H1 (cell line): ENCODE results near the gene CFAP210. TPM values are rescaled to one million over a fixed set of nuclear protein-coding genes. Genes with fewer than 3 reads are reported as not detected.

Experiments
- CTCF ChIA-PET: fragments of 300-600 bp; sonication (Branson Sonifier 250); formaldehyde crosslinking; loops from one replicate; lab custom pipeline; 2021; ENCODE audit not compliant: partially characterized antibody; lab: Charles Lee
- POLR2A ChIA-PET: fragments of 300-600 bp; sonication (Branson Sonifier 250); formaldehyde crosslinking; loops from one replicate; lab custom pipeline; 2021; ENCODE audit warnings: inconsistent platforms; ENCODE audit not compliant: partially characterized antibody; lab: Charles Lee
- DNase-seq, 2 experiments: peaks; one replicate each; pipeline versions ENCODE4 v3.0.0 to v3.0.0-alpha.2; 2010 to 2022; ENCODE audit warnings: low spot score in 2 of 2, low read depth in 1 of 2, mixed read lengths in 1 of 2
- FAIRE-seq: peaks from 2 replicates; lab custom pipeline; 2011; peaks lifted over from hg19 to GRCh38; lab: Jason Lieb, UNC
- H2AFZ ChIP-seq: 2 replicates; pipeline ENCODE4 v1.8.1; 2012; ENCODE audit warnings: low read length, inconsistent platforms
- H2AK5ac ChIP-seq: 2 replicates; pipeline ENCODE4 v1.6.1; 2013; ENCODE audit warnings: low read depth, low read length
- H2BK120ac ChIP-seq: replicated peaks from 2 replicates; pipeline ENCODE3; 2013; ENCODE audit warnings: low read depth, low read length, inconsistent platforms
- H2BK12ac ChIP-seq: 2 replicates; pipeline ENCODE4 v1.6.1; 2013; ENCODE audit warnings: low read depth, low read length
- H2BK15ac ChIP-seq: 2 replicates; pipeline ENCODE4 v1.6.1; 2013; ENCODE audit warnings: low read length
- H2BK20ac ChIP-seq: 2 replicates; pipeline ENCODE4 v1.6.1; 2013; ENCODE audit warnings: low read length
- H2BK5ac ChIP-seq: 2 replicates; pipeline ENCODE4 v1.6.1; 2013; ENCODE audit warnings: low read depth, low read length
- H3K14ac ChIP-seq: 2 replicates; pipeline ENCODE4 v1.6.1; 2013; ENCODE audit warnings: inconsistent platforms; ENCODE audit not compliant: insufficient read length
- H3K18ac ChIP-seq: 2 replicates; pipeline ENCODE4 v1.6.1; 2013; ENCODE audit warnings: low read length; ENCODE audit errors: extremely low read depth
- H3K23ac ChIP-seq: 2 replicates; pipeline ENCODE4 v1.6.1; 2013; ENCODE audit warnings: inconsistent platforms; ENCODE audit not compliant: insufficient read length
- H3K23me2 ChIP-seq: 2 replicates; pipeline ENCODE4 v1.6.1; 2013; ENCODE audit warnings: low read depth, low read length
- H3K27ac ChIP-seq: 2 replicates; pipeline ENCODE4 v1.6.1; 2011; ENCODE audit warnings: low read depth, low read length, inconsistent platforms
- H3K27me3 ChIP-seq, 4 experiments: replicated peaks in 1 of 4; 1 replicate in 1 of 4; 2 replicates in 3 of 4; pipeline versions ENCODE4 v1.6.1 to v1.8.1; 2011 to 2013; ENCODE audit warnings: low read length in 3 of 4, mild to moderate bottlenecking in 3 of 4, inconsistent platforms in 2 of 4, mixed read lengths in 2 of 4, moderate library complexity in 1 of 4; ENCODE audit not compliant: control insufficient read depth in 3 of 4, insufficient read depth in 3 of 4; ENCODE audit errors: extremely low read depth in 1 of 4
- H3K36me3 ChIP-seq, 4 experiments: 2 replicates each; pipeline versions ENCODE4 v1.6.1 to v1.8.1; 2011 to 2013; ENCODE audit warnings: mild to moderate bottlenecking in 4 of 4, low read length in 3 of 4, moderate library complexity in 2 of 4, control low read depth in 1 of 4, inconsistent platforms in 1 of 4; ENCODE audit not compliant: insufficient read depth in 4 of 4, control insufficient read depth in 2 of 4
- H3K4ac ChIP-seq: replicated peaks from 2 replicates; pipeline ENCODE3; 2013; ENCODE audit warnings: low read length, low read depth, mixed read lengths, inconsistent platforms; ENCODE audit not compliant: insufficient read length
- H3K4me1 ChIP-seq, 4 experiments: replicated peaks in 1 of 4; 1 replicate in 1 of 4; 2 replicates in 3 of 4; pipeline versions ENCODE4 v1.6.1 to v1.8.1; 2011 to 2013; ENCODE audit warnings: low read length in 3 of 4, inconsistent platforms in 2 of 4, mixed read lengths in 1 of 4; ENCODE audit not compliant: insufficient read depth in 4 of 4, control insufficient read depth in 3 of 4
- H3K4me2 ChIP-seq, 2 experiments: 2 replicates each; pipeline versions ENCODE4 v1.6.1 to v1.8.1; 2011 to 2013; ENCODE audit warnings: low read depth in 2 of 2, low read length in 2 of 2, control low read depth in 1 of 2, inconsistent platforms in 1 of 2, mild to moderate bottlenecking in 1 of 2; ENCODE audit not compliant: insufficient read depth in 1 of 2
- H3K4me3 ChIP-seq, 4 experiments: fragments of 200-600, 300-600 bp in 1 of 4; sonication (generic), shearing (Covaris generic), sonication (Bioruptor Twin) in 1 of 4; 2 replicates each; pipeline versions ENCODE4 v1.5.1 to v1.8.1; 2011 to 2016; ENCODE audit warnings: low read length in 4 of 4, low read depth in 3 of 4, control low read depth in 2 of 4, inconsistent platforms in 2 of 4, mild to moderate bottlenecking in 2 of 4, mixed read lengths in 1 of 4, moderate library complexity in 1 of 4; ENCODE audit not compliant: insufficient read depth in 2 of 4; ENCODE audit errors: extremely low read depth in 1 of 4
- H3K56ac ChIP-seq: replicated peaks from 2 replicates; pipeline ENCODE3; 2013; ENCODE audit warnings: low read depth, mild to moderate bottlenecking, mixed read lengths, low read length, inconsistent platforms; ENCODE audit not compliant: insufficient read length
- H3K79me1 ChIP-seq: 2 replicates; pipeline ENCODE4 v1.6.1; 2013; ENCODE audit warnings: low read depth, low read length, control low read depth
- H3K79me2 ChIP-seq, 2 experiments: 2 replicates each; pipeline versions ENCODE4 v1.6.1 to v1.8.1; 2012 to 2013; ENCODE audit warnings: low read length in 2 of 2, mild to moderate bottlenecking in 2 of 2, inconsistent platforms in 1 of 2; ENCODE audit not compliant: insufficient read depth in 2 of 2, control insufficient read depth in 1 of 2
- H3K9ac ChIP-seq, 4 experiments: replicated peaks in 1 of 4; 1 replicate in 1 of 4; 2 replicates in 3 of 4; pipeline versions ENCODE4 v1.6.1 to v1.8.1; 2011 to 2013; ENCODE audit warnings: low read depth in 3 of 4, low read length in 3 of 4, control low read depth in 2 of 4, mild to moderate bottlenecking in 2 of 4, moderate library complexity in 2 of 4, inconsistent platforms in 1 of 4; ENCODE audit errors: extremely low read depth in 1 of 4
- H3K9me3 ChIP-seq, 2 experiments: 2 replicates each; pipeline versions ENCODE4 v1.6.1 to v1.8.1; 2012 to 2013; ENCODE audit warnings: mild to moderate bottlenecking in 2 of 2, moderate library complexity in 2 of 2, control low read depth in 1 of 2, inconsistent platforms in 1 of 2, low read depth in 1 of 2, low read length in 1 of 2, mixed read lengths in 1 of 2; ENCODE audit not compliant: insufficient read depth in 2 of 2
- H4K20me1 ChIP-seq, 2 experiments: replicated peaks in 1 of 2; 2 replicates each; pipeline versions ENCODE3 to v1.8.1; 2011 to 2013; ENCODE audit warnings: inconsistent platforms in 2 of 2, low read length in 2 of 2, mild to moderate bottlenecking in 1 of 2; ENCODE audit not compliant: insufficient read depth in 2 of 2, control insufficient read depth in 1 of 2
- H4K5ac ChIP-seq: 2 replicates; pipeline ENCODE4 v1.6.1; 2013; ENCODE audit warnings: low read length, low read depth, mixed read lengths, inconsistent platforms; ENCODE audit not compliant: insufficient read length
- H4K8ac ChIP-seq: 2 replicates; pipeline ENCODE4 v1.8.0; 2013; ENCODE audit warnings: mild to moderate bottlenecking, moderate library complexity, low read length, inconsistent platforms; ENCODE audit not compliant: insufficient read depth; ENCODE audit errors: extremely low read depth
- H4K91ac ChIP-seq: replicated peaks from 2 replicates; pipeline ENCODE3; 2013; ENCODE audit warnings: low read length, mixed read lengths, inconsistent platforms; ENCODE audit not compliant: insufficient read length
- ATF2 ChIP-seq: IDR thresholded peaks from 2 replicates; pipeline ENCODE4 v1.6.1; 2012; ENCODE audit warnings: low read length, inconsistent platforms
- CREB1 ChIP-seq: IDR thresholded peaks from 2 replicates; pipeline ENCODE4 v1.6.1; 2012; ENCODE audit warnings: inconsistent platforms
- CTBP2 ChIP-seq: IDR thresholded peaks from 2 replicates; pipeline ENCODE4 v1.7.0; 2011; ENCODE audit warnings: borderline replicate concordance, mild to moderate bottlenecking, moderate library complexity, mixed read lengths, low read length; ENCODE audit not compliant: insufficient read depth, insufficient read length
- HDAC2 ChIP-seq, 2 experiments: fragments of 300-600 bp in 1 of 2; sonication (generic) in 1 of 2; IDR thresholded peaks; 2 replicates each; pipeline ENCODE4 v1.6.1; 2011 to 2012; ENCODE audit warnings: low read depth in 2 of 2, low read length in 2 of 2, mild to moderate bottlenecking in 2 of 2, moderate library complexity in 2 of 2, borderline replicate concordance in 1 of 2, inconsistent platforms in 1 of 2
- MAFK ChIP-seq: IDR thresholded peaks from 2 replicates; pipeline ENCODE4 v1.6.1; 2012; ENCODE audit warnings: low read depth, mild to moderate bottlenecking, improper control_type of control experiment, low read length
- PHF8 ChIP-seq: fragments of 200-600 bp; sonication (generic); conservative IDR thresholded peaks from 2 replicates; pipeline ENCODE4 v1.7.1; 2012; ENCODE audit warnings: low read depth, mild to moderate bottlenecking, inconsistent platforms, low read length, moderate library complexity
- POLR2A ChIP-seq, 2 experiments: IDR thresholded peaks; 1 replicate in 1 of 2; 2 replicates in 1 of 2; pipeline ENCODE4 v1.6.1; 2011; ENCODE audit warnings: low read depth in 2 of 2, low read length in 2 of 2, mild to moderate bottlenecking in 2 of 2; ENCODE audit errors: control extremely low read depth in 1 of 2
- SP1 ChIP-seq: IDR thresholded peaks from 2 replicates; pipeline ENCODE4 v1.6.1; 2011; ENCODE audit warnings: low read depth, low read length
- TAF7 ChIP-seq: optimal IDR thresholded peaks from 2 replicates; pipeline ENCODE3; 2011; ENCODE audit warnings: low read depth, mild to moderate bottlenecking, inconsistent platforms, low read length, moderate library complexity, borderline replicate concordance
- TCF12 ChIP-seq: IDR thresholded peaks from 2 replicates; pipeline ENCODE4 v1.6.1; 2011; ENCODE audit warnings: low read depth, mild to moderate bottlenecking, low read length
- WGBS, 2 experiments: shearing (Covaris generic) in 1 of 2; methylation state at CpG; one replicate each; pipeline versions ENCODE4 v1.1.6 to v1.1.7; 2013 to 2015; ENCODE audit warnings: low lambda C conversion rate in 2 of 2, mixed read lengths in 2 of 2, inconsistent platforms in 1 of 2, low coverage in 1 of 2, missing lambda C conversion rate in 1 of 2; ENCODE audit not compliant: insufficient replicate concordance in 2 of 2, insufficient coverage in 1 of 2, insufficient read length in 1 of 2; ENCODE audit errors: extremely low coverage in 1 of 2, missing lambda C conversion rate in 1 of 2; 5-methylcytosine and 5-hydroxymethylcytosine counted together
- polyA plus RNA-seq, 7 experiments: library from polyadenylated mRNA; depleted of rRNA in 3 of 7; stranded (reverse) in 5 of 7; unstranded in 2 of 7; fragments of >200 nt in 5 of 7; fragments of 200-250 nt in 2 of 7; gene quantifications; 1 replicate in 5 of 7; 2 replicates in 1 of 7; 4 replicates in 1 of 7; pipeline versions ENCODE4 v1.2.1 to v1.2.3, GENCODE V29; 2011 to 2013; ENCODE audit warnings: missing spikeins in 2 of 7, mixed read lengths in 2 of 7
- total RNA-seq: library from RNA; stranded (reverse); fragmentation: NEBNext Ultra II Directional; extraction: Animal tissue kit (Norgen Biotek cat#: 25700); gene quantifications from 2 replicates; pipeline ENCODE4 v1.2.1, GENCODE V29; 2021
- TF ChIP-seq, protein P1 (sequence below): IDR thresholded peaks from 2 replicates; pipeline ENCODE4 v1.6.1; 2012; ENCODE audit warnings: inconsistent platforms

The CFAP210 gene
- total and polyA plus RNA-seq, 2 of the 8 experiments (the other 6 are each of a cell fraction or from before 2014, with no cell fraction given) = 0.06 to 0.37 TPM

DNA sequence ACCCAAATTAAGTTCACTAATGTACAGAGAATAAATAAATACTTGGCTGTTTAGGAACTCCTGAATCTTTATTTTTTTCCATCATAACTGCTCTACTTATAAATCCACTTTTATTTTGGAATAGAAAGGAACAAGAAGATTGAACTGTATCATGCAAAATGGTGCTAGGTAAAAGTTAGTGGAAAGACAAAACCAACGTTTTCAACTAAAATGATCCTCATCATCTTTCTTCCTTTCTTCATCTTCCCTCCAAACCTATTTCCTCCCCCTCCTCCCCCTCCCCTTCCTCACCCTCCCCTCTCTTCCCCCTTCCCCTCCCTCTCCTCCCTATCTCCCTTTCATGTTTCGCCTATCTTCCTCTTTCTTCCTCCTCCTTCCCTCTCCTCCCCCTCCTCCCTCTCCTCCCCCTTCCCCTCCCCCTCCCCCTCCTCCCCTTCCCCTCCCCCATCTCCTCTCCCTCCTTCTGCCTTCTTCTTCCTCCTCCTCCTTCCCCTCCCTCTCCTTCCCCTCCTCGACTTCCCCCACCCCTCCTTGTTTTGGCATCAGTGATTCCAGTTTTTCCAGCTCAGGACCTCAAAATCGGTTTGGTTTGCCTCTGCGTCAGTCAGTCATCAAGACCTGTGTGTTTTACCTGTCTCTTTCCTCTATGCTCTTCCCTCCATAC is 44.5 kb upstream of the CFAP210 start:
- Histone ChIP-seq H3K4me1 (peaks cover 0 to 4% (median 3%) of the 10 kb centered on the region in 4 experiments; a peak in 4 of 7 replicates), H2BK5ac (no peak overlapping the region), H3K4ac (no peak overlapping the region), H3K14ac (no peak overlapping the region), H2AK5ac (no peak overlapping the region), H3K27ac (no peak overlapping the region), H3K79me2 (peaks cover 6 to 64% of the 10 kb centered on the region in 2 experiments), H4K5ac (no peak overlapping the region), H3K23ac (no peak overlapping the region), H2BK120ac (no peak overlapping the region), H3K36me3 (peaks cover 6 to 59% (median 25%) of the 10 kb centered on the region in 4 experiments; a peak in 7 of 8 replicates), H3K79me1 (peaks cover 6% of the 10 kb centered on the region; the same call in 1 of the 2 replicates), H2BK15ac (no peak overlapping the region), H2BK12ac (no peak overlapping the region), H3K9me3 (no peaks in the 10 kb centered on the region), H3K4me3 (no peak overlapping the region), H3K9ac (no peak overlapping the region), H3K18ac (no peak overlapping the region), H3K56ac (no peak overlapping the region), H4K8ac (no peak overlapping the region), H4K20me1 (peaks cover 3 to 9% of the 10 kb centered on the region in 2 experiments), H3K4me2 (no peak overlapping the region), H2AFZ (no peak overlapping the region), H2BK20ac (no peak overlapping the region), H4K91ac (no peak overlapping the region), H3K27me3 (no peaks in the 10 kb centered on the region), H3K23me2 (no peaks in the 10 kb centered on the region)
- FAIRE-seq = no peak
- ChIA-PET POLR2A (interaction anchor here (0.6 kb wide), 1 partner anchor 26 kb away, joined by 3 read pairs; no protein-coding TSS in a partner anchor), CTCF (no interaction called here)
- DNase-seq = no peak
- 17 to 54% methylated on average over 1 to 4 of the region's 5 CpGs for WGBS, 2 experiments
- TF ChIP-seq PHF8 (no peak), TAF7 (no peak), MAFK (no peak), CTBP2 (no peak), SP1 (no peak), TCF12 (no peak), ATF2 (no peak), POLR2A (IDR thresholded peaks at IDR 0.05; ENCODE audit: control extremely low read depth in 1 of 2, low read depth in 2 of 2, low read length in 2 of 2) (no peak), HDAC2 (IDR thresholded peaks at IDR 0.05; ENCODE audit: borderline replicate concordance in 1 of 2, low read depth in 2 of 2, low read length in 2 of 2) (no peak), CREB1 (no peak)
- TF ChIP-seq, protein P1, sequence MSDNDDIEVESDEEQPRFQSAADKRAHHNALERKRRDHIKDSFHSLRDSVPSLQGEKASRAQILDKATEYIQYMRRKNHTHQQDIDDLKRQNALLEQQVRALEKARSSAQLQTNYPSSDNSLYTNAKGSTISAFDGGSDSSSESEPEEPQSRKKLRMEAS = no peak
